ENCODE results near the gene SARM1.

The SARM1 gene

DNA sequence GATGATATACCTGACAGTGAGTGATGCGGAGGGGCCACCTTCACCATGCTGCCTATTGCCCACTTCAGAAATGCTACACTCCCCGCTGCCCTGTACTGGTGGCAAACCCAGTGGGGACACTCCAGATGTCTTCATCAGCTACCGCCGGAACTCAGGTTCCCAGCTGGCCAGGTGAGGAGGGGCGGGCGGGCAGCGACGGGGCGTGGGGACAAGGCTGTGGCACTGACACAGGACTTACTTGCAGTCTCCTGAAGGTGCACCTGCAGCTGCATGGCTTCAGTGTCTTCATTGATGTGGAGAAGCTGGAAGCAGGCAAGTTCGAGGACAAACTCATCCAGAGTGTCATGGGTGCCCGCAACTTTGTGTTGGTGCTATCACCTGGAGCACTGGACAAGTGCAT, 16.6 kb downstream of the SARM1 start:
- TF ChIP-seq, protein P1, sequence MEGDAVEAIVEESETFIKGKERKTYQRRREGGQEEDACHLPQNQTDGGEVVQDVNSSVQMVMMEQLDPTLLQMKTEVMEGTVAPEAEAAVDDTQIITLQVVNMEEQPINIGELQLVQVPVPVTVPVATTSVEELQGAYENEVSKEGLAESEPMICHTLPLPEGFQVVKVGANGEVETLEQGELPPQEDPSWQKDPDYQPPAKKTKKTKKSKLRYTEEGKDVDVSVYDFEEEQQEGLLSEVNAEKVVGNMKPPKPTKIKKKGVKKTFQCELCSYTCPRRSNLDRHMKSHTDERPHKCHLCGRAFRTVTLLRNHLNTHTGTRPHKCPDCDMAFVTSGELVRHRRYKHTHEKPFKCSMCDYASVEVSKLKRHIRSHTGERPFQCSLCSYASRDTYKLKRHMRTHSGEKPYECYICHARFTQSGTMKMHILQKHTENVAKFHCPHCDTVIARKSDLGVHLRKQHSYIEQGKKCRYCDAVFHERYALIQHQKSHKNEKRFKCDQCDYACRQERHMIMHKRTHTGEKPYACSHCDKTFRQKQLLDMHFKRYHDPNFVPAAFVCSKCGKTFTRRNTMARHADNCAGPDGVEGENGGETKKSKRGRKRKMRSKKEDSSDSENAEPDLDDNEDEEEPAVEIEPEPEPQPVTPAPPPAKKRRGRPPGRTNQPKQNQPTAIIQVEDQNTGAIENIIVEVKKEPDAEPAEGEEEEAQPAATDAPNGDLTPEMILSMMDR (conservative IDR thresholded peaks at IDR 0.05; ENCODE audit: low read depth, low read length) = no peak
- DNase-seq (ENCODE audit: low read depth) = no peak

DNA sequence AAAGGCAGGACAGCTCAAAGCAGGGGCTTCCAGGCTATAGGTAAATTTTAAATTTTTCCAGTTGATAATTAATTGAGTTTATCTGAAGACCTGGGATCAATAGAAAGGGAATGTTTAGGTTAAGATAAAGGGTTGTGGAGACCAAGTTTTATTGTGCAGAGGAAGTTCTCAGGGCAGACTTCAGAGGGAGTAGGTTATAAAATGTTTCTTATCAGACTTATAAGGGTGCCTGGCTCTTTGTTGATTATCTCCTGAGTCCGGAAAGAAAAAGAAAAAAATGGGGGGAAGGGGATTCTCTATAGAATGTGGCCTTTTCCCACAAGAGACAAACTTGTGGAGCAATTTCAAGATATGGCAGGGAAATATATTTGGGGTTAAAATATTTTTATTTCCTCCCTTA, 18.6 kb downstream of the SARM1 start:
- no peak for DNase-seq (ENCODE audit: low read depth)
- TF ChIP-seq, protein P1 (conservative IDR thresholded peaks at IDR 0.05; ENCODE audit: low read depth, low read length) = no peak
- no peak overlapping the region for H3K4me3 ChIP-seq (ENCODE audit: low read length)

More for the DNA sequence above, 16.6 kb downstream of the SARM1 start:
- H3K4me3 ChIP-seq (ENCODE audit: low read length) = no peak overlapping the region

DNA sequence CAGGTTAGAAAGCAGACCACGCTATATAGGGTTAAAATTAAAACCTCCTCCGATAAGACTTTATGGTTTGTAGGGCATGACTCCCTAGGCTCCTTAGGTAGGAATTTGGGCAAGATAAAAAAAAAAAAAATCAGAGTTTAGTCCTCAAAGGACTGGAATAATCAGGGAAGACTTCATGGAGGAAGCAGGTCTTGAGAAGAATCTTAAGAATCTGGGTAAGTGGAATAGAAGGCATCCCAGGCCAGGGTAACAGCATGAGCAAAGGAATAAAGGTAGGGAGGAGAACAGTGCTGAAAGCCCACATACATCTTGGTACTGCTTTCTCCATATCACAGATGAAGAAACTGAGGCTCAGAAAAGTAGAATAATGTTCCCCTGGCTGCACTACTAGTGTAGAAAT, 19.1 kb downstream of the SARM1 start:
- no peak overlapping the region for H3K4me3 ChIP-seq (ENCODE audit: low read length)
- no peak for DNase-seq (ENCODE audit: low read depth)
- TF ChIP-seq, protein P1 (conservative IDR thresholded peaks at IDR 0.05; ENCODE audit: low read depth, low read length) = no peak

DNA sequence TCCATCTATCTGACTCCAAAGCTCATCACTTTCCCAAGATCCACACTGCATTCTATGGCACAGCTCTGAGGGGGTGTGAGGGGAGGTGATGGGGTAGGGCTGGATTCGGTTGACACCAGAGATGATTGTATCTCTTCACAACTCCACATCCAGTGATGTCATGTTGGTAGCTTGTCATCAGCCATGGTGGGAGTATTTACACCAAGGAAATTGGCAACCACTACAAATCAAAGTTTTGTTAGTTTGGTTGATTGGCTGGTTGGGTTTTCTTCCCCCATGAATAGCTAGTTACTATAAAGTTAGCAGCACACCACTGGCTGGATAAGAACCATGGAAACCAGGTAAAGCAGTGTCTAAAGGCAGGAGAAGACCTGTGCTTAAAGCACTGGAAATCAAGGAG, 19.5 kb downstream of the SARM1 start:
- DNase-seq (ENCODE audit: low read depth) = no peak
- TF ChIP-seq, protein P1 (conservative IDR thresholded peaks at IDR 0.05; ENCODE audit: low read depth, low read length) = no peak
- H3K4me3 ChIP-seq (ENCODE audit: low read length) = no peak overlapping the region

DNA sequence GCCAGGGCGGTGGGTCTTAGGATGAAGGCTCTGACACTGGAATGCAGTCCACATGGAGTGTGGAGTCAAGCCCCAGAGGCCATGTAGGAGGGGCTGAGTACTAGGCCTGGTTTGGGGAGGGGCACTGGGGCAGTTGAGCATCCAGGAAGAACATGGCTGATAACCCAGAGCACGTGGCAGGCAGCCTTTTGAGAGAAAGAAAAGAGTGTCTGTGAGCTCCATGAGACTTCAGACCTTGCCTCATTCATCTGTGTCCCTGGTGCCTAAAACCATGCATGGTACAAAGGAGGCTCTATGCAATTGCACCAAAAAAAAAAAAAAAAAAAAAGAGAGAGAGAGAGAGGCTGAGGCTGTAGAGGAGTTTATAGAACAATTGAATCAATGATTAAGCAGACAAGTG, 19.9 kb downstream of the SARM1 start:
- TF ChIP-seq, protein P1 (conservative IDR thresholded peaks at IDR 0.05; ENCODE audit: low read depth, low read length) = no peak
- DNase-seq (ENCODE audit: low read depth) = no peak

DNA sequence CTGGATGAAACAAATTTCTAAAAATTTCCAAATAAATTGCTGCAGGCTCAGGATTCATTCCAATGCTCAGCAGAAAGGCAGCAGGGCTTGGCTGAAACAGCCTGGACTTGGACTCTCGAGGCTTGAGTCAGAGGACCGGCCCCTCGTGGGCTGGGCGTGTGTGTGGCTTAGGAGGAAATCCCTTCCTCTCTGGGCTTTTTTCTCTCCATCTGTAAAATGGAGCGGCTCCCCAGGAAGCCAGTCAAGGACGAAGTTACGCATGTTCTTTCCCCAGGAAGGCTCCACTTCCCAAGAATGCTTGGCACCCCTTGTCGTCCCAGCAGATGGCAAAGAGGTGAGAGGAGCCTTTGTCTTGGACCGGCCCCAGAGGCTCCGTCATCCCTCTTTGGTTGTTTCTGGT, 21.0 kb downstream of the SARM1 start:
- H3K4me3 ChIP-seq (ENCODE audit: low read length) = no peak overlapping the region
- DNase-seq (ENCODE audit: low read depth) = no peak
- TF ChIP-seq, protein P1 (conservative IDR thresholded peaks at IDR 0.05; ENCODE audit: low read depth, low read length) = no peak

More for the DNA sequence above, 19.9 kb downstream of the SARM1 start:
- no peak overlapping the region for H3K4me3 ChIP-seq (ENCODE audit: low read length)

DNA sequence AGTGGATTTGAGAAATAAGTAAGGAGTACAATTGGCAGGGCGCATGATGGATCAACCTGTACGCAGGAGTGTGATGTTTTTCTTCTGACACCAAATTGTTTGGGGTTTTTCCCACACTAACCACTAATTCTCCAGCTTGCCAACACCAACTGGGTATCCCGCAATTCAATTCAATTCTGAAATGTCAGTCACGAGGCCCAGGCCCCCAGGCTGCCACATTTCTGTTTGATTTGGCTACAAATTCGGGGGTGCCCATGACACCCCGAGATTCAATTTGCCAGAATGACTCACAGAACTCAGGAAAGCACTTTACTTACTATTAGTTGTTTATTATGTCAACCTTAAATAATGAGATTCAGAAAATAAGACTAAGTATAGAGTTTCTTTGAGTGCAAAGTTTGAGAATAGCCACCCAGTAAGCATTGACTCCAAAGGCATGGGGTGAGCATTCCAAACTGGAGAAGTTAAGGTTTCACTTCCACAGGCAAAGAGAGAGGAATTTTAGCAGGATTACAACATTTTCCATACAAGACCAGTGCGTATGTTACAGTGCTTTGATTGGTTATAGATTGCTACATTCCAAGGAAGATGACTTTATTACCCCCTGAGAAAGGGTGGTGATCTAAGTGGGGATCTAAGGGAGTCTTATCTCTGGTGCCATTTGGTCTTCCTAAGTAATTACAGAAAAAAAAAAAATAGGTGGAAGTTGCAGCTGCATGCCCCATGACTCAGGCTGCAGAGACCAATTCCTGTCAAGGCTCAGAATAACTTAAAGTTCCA, 23.0 kb downstream of the SARM1 start:
- DNase-seq (ENCODE audit: low read depth) = no peak
- TF ChIP-seq, protein P1 (conservative IDR thresholded peaks at IDR 0.05; ENCODE audit: low read depth, low read length) = no peak

More for the DNA sequence above, 23.0 kb downstream of the SARM1 start:
- H3K4me3 ChIP-seq (ENCODE audit: low read length) = no peak overlapping the region

Measured in retinal pigment epithelial cell (primary cell).